Frontal cortex (tissue), 1 donor: ENCODE data around the gene SHISAL2A. TPM values are rescaled to one million over a fixed set of nuclear protein-coding genes. Genes with fewer than 3 reads are reported as not detected.

Source experiments
- total RNA-seq: library from RNA; depleted of rRNA; stranded (reverse); fragments of >200 nt; gene quantifications from one replicate; pipeline ENCODE4 v1.2.3, GENCODE V29; 2014

SHISAL2A gene
- total RNA-seq, 1 donor from 2014 or later, result not detected

Other genes starting within 250 kb of the SHISAL2A start
- gene ORC1, start 228.7 kb upstream of the SHISAL2A start, total RNA-seq, result 1.2 TPM
- gene PRPF38A, start 228.6 kb upstream of the SHISAL2A start, total RNA-seq, result 15.9 TPM
- 130 TPM for gene TUT4, start 80.1 kb upstream of the SHISAL2A start, total RNA-seq
- 29.3 TPM for gene GPX7, start 30.8 kb upstream of the SHISAL2A start, total RNA-seq
- 27.3 TPM for gene COA7, start 65.2 kb downstream of the SHISAL2A start, total RNA-seq
- gene ZYG11B, start 93.3 kb downstream of the SHISAL2A start, total RNA-seq, result 172 TPM
- 0.41 TPM for gene ZYG11A, start 209.6 kb downstream of the SHISAL2A start, total RNA-seq